AG04449 (cell line): ENCODE measurements around the gene DIPK1A.
A peak's percentile ranks its signal among the peaks of the same experiment; 100 is the strongest.

ENCODE experiments used
- CTCF ChIA-PET: fragments of 350-600 bp; formaldehyde crosslinking; extraction: SDS; loops from one replicate; lab custom pipeline; 2021; ENCODE audit warnings: antibody characterized with exemption; lab: Yijun Ruan, JAX
- POLR2A ChIA-PET: fragments of 400-600, 350-600 bp; formaldehyde crosslinking; extraction: SDS; loops from one replicate; lab custom pipeline; 2020; ENCODE audit warnings: antibody characterized with exemption, inconsistent platforms; lab: Yijun Ruan, JAX
- DNase-seq: peaks from one replicate; pipeline ENCODE4 v3.0.0-alpha.2; 2010; ENCODE audit warnings: low read depth, low spot score
- H3K4me3 ChIP-seq: 2 replicates; pipeline ENCODE4 v1.5.1; 2011; ENCODE audit warnings: low read depth, mild to moderate bottlenecking, control low read depth, low read length
- CTCF ChIP-seq: IDR thresholded peaks from one replicate; pipeline ENCODE4 v1.5.1; 2011; ENCODE audit warnings: mild to moderate bottlenecking, moderate library complexity, low read length, control low read depth, inconsistent platforms; ENCODE audit not compliant: insufficient read depth; ENCODE audit errors: missing control alignments

Gene DIPK1A

GRCh38 chr1:92832537-92833114, 128.6 kb downstream of the DIPK1A start:
- H3K4me3 ChIP-seq = peak overlapping the region; percentile 98
- DNase-seq = no peak
- ChIA-PET POLR2A (interaction anchor here (0.6 to 1.8 kb wide), 9 partner anchors 10 to 183 kb away, joined by 3 to 13 read pairs (median 4); partner anchors contain the start of genes DIPK1A and EVI5), CTCF (interaction anchor here (0.9 to 3.5 kb wide), 16 partner anchors 9 to 191 kb away, joined by 3 to 65 read pairs (median 6); partner anchors contain the start of genes DIPK1A and EVI5)
- TF ChIP-seq CTCF = no peak

- peak; percentile 73 for DNase-seq
- peak within 1 kb of the TSS; percentile 98 for H3K4me3 ChIP-seq
- TF ChIP-seq CTCF = peak; percentile 98
- CTCF ChIA-PET = interaction anchor here (0.7 to 3.5 kb wide), 24 partner anchors 9 to 191 kb away, joined by 3 to 65 read pairs (median 4); partner anchors contain the start of genes DIPK1A and EVI5
- POLR2A ChIA-PET = interaction anchor here (0.6 to 1.8 kb wide), 12 partner anchors 10 to 210 kb away, joined by 3 to 13 read pairs (median 4); partner anchors contain the start of genes DIPK1A and EVI5
These were observed 129.3 kb downstream of the DIPK1A start, which contains the start of gene RPL5 for GRCh38 chr1:92831762-92832536. Gene RPL5 (plus strand): TSS chr1:92832040. CDS start chr1:92832115, 75 bp downstream.

DNA sequence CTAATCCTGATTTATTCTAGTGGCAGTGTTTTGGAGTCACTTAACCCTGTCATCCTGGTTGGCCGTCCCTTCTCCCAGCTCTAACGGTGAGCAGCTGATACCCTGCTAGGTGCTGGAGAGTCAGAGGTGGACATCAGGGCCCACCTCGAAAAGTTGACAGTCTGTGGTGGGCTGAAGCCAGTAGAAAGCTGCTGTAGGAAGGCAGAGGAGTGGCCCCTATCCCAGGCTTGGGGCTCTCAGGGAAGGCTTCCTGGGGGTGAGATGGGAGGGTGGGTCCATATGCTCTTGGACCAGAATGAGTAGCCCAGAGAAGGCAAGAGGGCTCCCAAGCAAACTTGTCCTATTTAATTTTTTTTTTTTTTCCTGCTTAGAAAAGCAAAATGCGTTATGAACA, 129.9 kb downstream of the DIPK1A start:
- no peak for DNase-seq
- TF ChIP-seq CTCF = no peak
- CTCF ChIA-PET = interaction anchor here (0.7 to 3.5 kb wide), 23 partner anchors 10 to 192 kb away, joined by 3 to 65 read pairs (median 4); partner anchors contain the start of genes DIPK1A and EVI5
- H3K4me3 ChIP-seq = no peak overlapping the region
- POLR2A ChIA-PET = interaction anchor here (0.6 to 1.8 kb wide), 8 partner anchors 11 to 210 kb away, joined by 3 to 13 read pairs (median 5); partner anchors contain the start of gene EVI5

DNA sequence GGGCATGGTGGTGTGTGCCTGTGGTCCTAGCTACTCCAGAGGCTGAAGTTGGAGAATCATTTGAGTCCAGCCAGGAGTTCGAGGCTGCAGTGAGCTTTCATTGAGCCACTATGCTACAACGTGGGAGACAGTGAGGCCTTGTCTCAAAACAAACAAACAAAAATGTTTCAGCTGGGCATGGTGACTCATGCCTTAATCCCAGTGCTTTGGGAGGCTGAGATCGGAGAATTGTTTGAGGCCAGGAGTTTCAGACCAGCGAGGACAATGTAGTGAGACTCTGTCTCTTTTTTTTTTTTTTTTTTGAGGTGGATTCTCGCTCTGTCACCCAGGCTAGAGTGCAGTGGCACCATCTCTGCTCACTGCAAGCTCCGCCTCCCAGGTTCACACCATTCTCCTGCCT, 134.5 kb downstream of the DIPK1A start:
- POLR2A ChIA-PET = no interaction called here
- TF ChIP-seq CTCF = no peak
- DNase-seq = no peak
- CTCF ChIA-PET = interaction anchor here (0.9 to 2.8 kb wide), 2 partner anchors 8 to 78 kb away, joined by 5 to 20 read pairs; no protein-coding TSS in a partner anchor
- no peak overlapping the region for H3K4me3 ChIP-seq

DNA sequence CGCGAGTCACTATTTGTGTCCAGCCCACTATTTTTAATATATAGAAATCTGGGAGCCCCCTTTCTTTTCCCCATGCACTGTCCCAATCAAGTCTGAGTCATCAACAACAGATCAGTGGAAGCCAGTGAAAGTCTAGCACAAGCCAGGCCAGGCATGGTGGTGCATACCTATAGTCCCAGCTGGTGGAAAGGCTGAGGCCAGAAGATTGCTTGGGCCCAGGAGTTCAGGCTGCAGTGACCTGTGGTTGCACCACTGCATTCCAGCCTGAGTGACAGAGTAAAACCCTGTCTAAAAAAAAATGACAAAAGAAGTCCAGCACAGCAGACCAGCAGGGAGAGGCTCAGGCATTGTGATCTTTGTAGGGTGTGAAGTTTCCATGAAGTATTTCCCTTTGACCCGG, 138.4 kb downstream of the DIPK1A start:
- CTCF ChIA-PET = interaction anchor here (8.1 kb wide), 1 partner anchor 8 kb away, joined by 65 read pairs; the partner anchor contains the start of gene RPL5
- POLR2A ChIA-PET = no interaction called here
- no peak overlapping the region for H3K4me3 ChIP-seq
- no peak for DNase-seq
- TF ChIP-seq CTCF = no peak
